ENCODE results near the gene SGCD. TPM values are rescaled to one million over a fixed set of nuclear protein-coding genes. Genes with fewer than 3 reads are reported as not detected.
"Not testable (repeated sequence)": the region's sequence is repeated elsewhere in the genome, so short reads cannot be mapped to it uniquely, and the experiment has no call there.

Gene SGCD
- total and polyA plus RNA-seq, 2 experiments from 2014 or later: 69.7 to 71.2 TPM

DNA sequence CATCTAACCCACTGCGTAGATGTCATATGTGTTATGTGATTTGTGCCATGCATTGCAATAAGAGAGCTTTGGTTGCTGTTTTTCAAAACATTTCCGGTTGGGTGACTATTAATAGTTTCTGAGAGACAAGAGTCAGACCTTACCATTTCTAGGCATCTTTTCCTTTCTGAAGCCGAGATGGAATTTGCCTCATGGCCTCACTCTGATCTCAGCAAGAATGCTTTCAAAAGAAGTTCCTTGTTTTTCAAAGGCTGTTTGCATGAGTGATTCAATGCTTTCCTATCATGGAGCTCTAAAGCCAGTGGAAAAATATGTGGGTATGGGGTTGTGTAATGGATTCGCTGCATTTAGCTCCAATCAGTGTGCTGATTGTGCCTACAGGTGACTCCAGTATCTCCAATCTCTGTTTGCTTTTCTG lies 320.1 kb downstream of the SGCD start:
- H2AFZ ChIP-seq: no peak overlapping the region
- H3K9me2 ChIP-seq (ENCODE audit: insufficient read depth): no peaks in the 10 kb centered on the region
- peaks cover 2% of the 10 kb centered on the region for H3K4me1 ChIP-seq (ENCODE audit: insufficient read depth)
- no peak for DNase-seq
- no peaks in the 10 kb centered on the region for H3K9me3 ChIP-seq (ENCODE audit: low read depth)
- no peaks in the 10 kb centered on the region for H4K20me1 ChIP-seq (ENCODE audit: insufficient read depth)
- H3K4me2 ChIP-seq (ENCODE audit: unreplicated experiment): no peak overlapping the region
- H3K9ac ChIP-seq: no peak overlapping the region
- H3K4me3 ChIP-seq: no peak overlapping the region
- H3K27ac ChIP-seq: no peak overlapping the region
- H3F3A ChIP-seq (ENCODE audit: insufficient read depth): peaks cover 1% of the 10 kb centered on the region
- no peaks in the 10 kb centered on the region for H3K36me3 ChIP-seq (ENCODE audit: low read depth)
- WGBS, 2 experiments (ENCODE audit: low coverage in 1 of 2, low lambda C conversion rate in 2 of 2, missing lambda C conversion rate in 2 of 2): 73 to 74% methylated on average over 4 of the region's 4 CpGs
- no peaks in the 10 kb centered on the region for H3K79me2 ChIP-seq (ENCODE audit: insufficient read depth)
- no peak for TF ChIP-seq EZH2phosphoT487 (IDR thresholded peaks at IDR 0.05; ENCODE audit: insufficient read depth, low read depth)
- TF ChIP-seq EZH2 (IDR thresholded peaks at IDR 0.05; ENCODE audit: insufficient read depth, poor library complexity, severe bottlenecking): no peak
- in situ Hi-C loops (cut with MboI): no loop called here
- H3K27me3 ChIP-seq (replicated peaks; ENCODE audit: insufficient read depth): no peaks in the 10 kb centered on the region

GRCh38 chr5:156654444-156654843 lies 327.5 kb downstream of the SGCD start:
- no peak for TF ChIP-seq EZH2 (IDR thresholded peaks at IDR 0.05; ENCODE audit: insufficient read depth, poor library complexity, severe bottlenecking)
- no peak for TF ChIP-seq EZH2phosphoT487 (IDR thresholded peaks at IDR 0.05; ENCODE audit: insufficient read depth, low read depth)

GRCh38 chr5:156655732-156656131 lies 328.8 kb downstream of the SGCD start:
- H3K79me2 ChIP-seq (ENCODE audit: insufficient read depth): no peaks in the 10 kb centered on the region
- no peak overlapping the region for H3K9ac ChIP-seq
- H4K20me1 ChIP-seq (ENCODE audit: insufficient read depth): peaks cover 4% of the 10 kb centered on the region; the same call in 1 of the 2 replicates
- no peak overlapping the region for H3K27ac ChIP-seq
- no peaks in the 10 kb centered on the region; the same call in none of the 2 replicates for H3K9me2 ChIP-seq (ENCODE audit: insufficient read depth)
- H3K36me3 ChIP-seq (ENCODE audit: low read depth): no peaks in the 10 kb centered on the region
- 95 to 98% methylated on average over 4 of the region's 4 CpGs for WGBS, 2 experiments (ENCODE audit: low coverage in 1 of 2, low lambda C conversion rate in 2 of 2, missing lambda C conversion rate in 2 of 2)
- no peak for TF ChIP-seq EZH2 (IDR thresholded peaks at IDR 0.05; ENCODE audit: insufficient read depth, poor library complexity, severe bottlenecking)
- TF ChIP-seq EZH2phosphoT487 (IDR thresholded peaks at IDR 0.05; ENCODE audit: insufficient read depth, low read depth): no peak
- in situ Hi-C loops (cut with MboI): no loop called here
- H2AFZ ChIP-seq: no peak overlapping the region
- H3K4me1 ChIP-seq (ENCODE audit: insufficient read depth): no peaks in the 10 kb centered on the region
- no peaks in the 10 kb centered on the region for H3K27me3 ChIP-seq (replicated peaks; ENCODE audit: insufficient read depth)
- H3F3A ChIP-seq (ENCODE audit: insufficient read depth): no peaks in the 10 kb centered on the region
- DNase-seq: no peak
- H3K4me2 ChIP-seq (ENCODE audit: unreplicated experiment): no peak overlapping the region
- H3K9me3 ChIP-seq (ENCODE audit: low read depth): no peaks in the 10 kb centered on the region
- H3K4me3 ChIP-seq: no peak overlapping the region

More at GRCh38 chr5:156654444-156654843, 327.5 kb downstream of the SGCD start:
- no peak overlapping the region for H3K4me2 ChIP-seq (ENCODE audit: unreplicated experiment)
- no peak overlapping the region for H2AFZ ChIP-seq
- H3F3A ChIP-seq (ENCODE audit: insufficient read depth): no peaks in the 10 kb centered on the region
- H4K20me1 ChIP-seq (ENCODE audit: insufficient read depth): peaks cover 4% of the 10 kb centered on the region; the same call in 1 of the 2 replicates
- no peaks in the 10 kb centered on the region for H3K36me3 ChIP-seq (ENCODE audit: low read depth)
- DNase-seq: no peak
- no peak overlapping the region for H3K9ac ChIP-seq
- no peaks in the 10 kb centered on the region for H3K9me3 ChIP-seq (ENCODE audit: low read depth)
- no peaks in the 10 kb centered on the region for H3K4me1 ChIP-seq (ENCODE audit: insufficient read depth)
- no peaks in the 10 kb centered on the region for H3K79me2 ChIP-seq (ENCODE audit: insufficient read depth)
- no peak overlapping the region for H3K27ac ChIP-seq
- H3K27me3 ChIP-seq (replicated peaks; ENCODE audit: insufficient read depth): no peaks in the 10 kb centered on the region
- no peaks in the 10 kb centered on the region; the same call in none of the 2 replicates for H3K9me2 ChIP-seq (ENCODE audit: insufficient read depth)
- in situ Hi-C loops (cut with MboI): no loop called here
- H3K4me3 ChIP-seq: no peak overlapping the region

GRCh38 chr5:156664832-156665231 lies 337.9 kb downstream of the SGCD start:
- H3K9ac ChIP-seq; H3K4me3 ChIP-seq; H3K4me2 ChIP-seq (ENCODE audit: unreplicated experiment); H3K9me3 ChIP-seq (ENCODE audit: low read depth); H4K20me1 ChIP-seq (ENCODE audit: insufficient read depth); H3F3A ChIP-seq (ENCODE audit: insufficient read depth); H2AFZ ChIP-seq; H3K27me3 ChIP-seq (replicated peaks; ENCODE audit: insufficient read depth); H3K27ac ChIP-seq; H3K9me2 ChIP-seq (ENCODE audit: insufficient read depth); DNase-seq; H3K79me2 ChIP-seq (ENCODE audit: insufficient read depth); H3K36me3 ChIP-seq (ENCODE audit: low read depth); H3K4me1 ChIP-seq (ENCODE audit: insufficient read depth); in situ Hi-C loops (cut with MboI): not testable (repeated sequence)
- WGBS, 2 experiments (ENCODE audit: low coverage in 1 of 2, low lambda C conversion rate in 2 of 2, missing lambda C conversion rate in 2 of 2): 77 to 79% methylated on average over 7 to 8 of the region's 10 CpGs

DNA sequence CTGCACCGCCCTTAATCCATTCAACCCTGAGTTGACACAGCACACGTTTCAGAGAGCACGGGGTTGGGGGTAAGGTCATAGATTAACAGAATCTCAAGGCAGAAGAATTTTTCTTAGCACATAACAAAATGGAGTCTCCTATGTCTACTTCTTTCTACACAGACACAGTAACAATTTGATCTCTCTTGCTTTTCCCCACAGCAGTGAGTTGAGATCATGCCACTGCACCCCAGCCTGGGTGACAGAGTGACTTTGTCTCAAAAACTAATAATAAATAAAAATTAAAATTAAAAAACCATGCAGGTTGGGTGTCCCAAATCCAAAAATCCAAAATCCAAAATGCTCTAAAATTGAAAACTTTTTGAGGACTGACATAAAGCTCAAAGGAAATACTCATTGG lies 339.7 kb downstream of the SGCD start:
- H2AFZ ChIP-seq; H3K4me2 ChIP-seq (ENCODE audit: unreplicated experiment); H3K36me3 ChIP-seq (ENCODE audit: low read depth); H3K9ac ChIP-seq; H3K4me3 ChIP-seq; H3K27ac ChIP-seq; H3K27me3 ChIP-seq (replicated peaks; ENCODE audit: insufficient read depth); H3F3A ChIP-seq (ENCODE audit: insufficient read depth); H3K79me2 ChIP-seq (ENCODE audit: insufficient read depth); in situ Hi-C loops (cut with MboI); H3K9me3 ChIP-seq (ENCODE audit: low read depth); H3K9me2 ChIP-seq (ENCODE audit: insufficient read depth); DNase-seq; H3K4me1 ChIP-seq (ENCODE audit: insufficient read depth); H4K20me1 ChIP-seq (ENCODE audit: insufficient read depth): not testable (repeated sequence)
- WGBS, 2 experiments (ENCODE audit: low coverage in 1 of 2, low lambda C conversion rate in 2 of 2, missing lambda C conversion rate in 2 of 2): 40% methylated on average over 1 of the region's 3 CpGs; no CpG with 5 or more reads in 1 of the 2 experiments

Data from GM23248 (cell line).